ENCODE measurements around the gene PTPRD. TPM values are rescaled to one million over a fixed set of nuclear protein-coding genes. Genes with fewer than 3 reads are reported as not detected.
"Not testable (repeated sequence)": the region's sequence is repeated elsewhere in the genome, so short reads cannot be mapped to it uniquely, and the experiment has no call there.

PTPRD gene
- total RNA-seq, 1 experiment from 2014 or later: 4.5 TPM

DNA sequence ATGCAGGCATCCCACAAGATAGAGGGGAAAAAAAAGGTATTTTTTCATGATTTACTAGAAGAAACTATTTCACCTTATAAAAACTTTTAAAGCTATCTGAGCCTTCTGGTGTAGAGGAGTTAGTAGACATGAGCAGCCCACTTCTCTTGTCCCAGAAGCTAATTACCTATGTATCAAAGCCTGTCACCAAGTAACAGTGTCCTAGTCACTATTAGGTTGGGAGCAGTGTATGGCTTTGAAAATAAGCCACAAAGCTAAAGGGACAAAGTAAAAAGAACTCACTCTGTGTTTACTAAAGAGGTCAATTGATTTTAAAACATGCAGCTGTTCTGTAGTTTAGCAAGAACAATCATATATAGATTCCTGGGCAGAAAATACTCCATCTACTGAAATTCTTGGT lies 1286.1 kb downstream of the PTPRD start:
- no peak for DNase-seq (ENCODE audit: low read depth)

DNA sequence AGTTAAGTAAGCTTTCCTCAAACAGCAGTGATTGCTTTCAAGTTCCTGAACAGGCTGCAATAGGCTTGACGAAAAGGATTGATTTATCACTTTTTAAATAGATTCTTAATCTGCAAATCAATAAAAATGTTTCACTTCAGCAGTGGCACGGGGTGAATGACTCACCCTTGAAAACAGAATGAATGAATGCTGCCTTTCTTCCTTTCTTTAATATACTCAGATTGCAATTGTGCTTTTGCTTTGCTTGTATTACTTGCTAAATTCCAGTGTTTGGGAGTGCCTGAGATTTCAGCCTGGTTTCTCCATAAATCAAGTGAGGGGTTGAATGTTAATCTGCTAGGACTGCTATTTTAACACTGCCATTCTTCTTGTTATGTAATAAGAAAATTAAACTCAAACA lies 1293.8 kb downstream of the PTPRD start:
- no peak for DNase-seq (ENCODE audit: low read depth)

DNA sequence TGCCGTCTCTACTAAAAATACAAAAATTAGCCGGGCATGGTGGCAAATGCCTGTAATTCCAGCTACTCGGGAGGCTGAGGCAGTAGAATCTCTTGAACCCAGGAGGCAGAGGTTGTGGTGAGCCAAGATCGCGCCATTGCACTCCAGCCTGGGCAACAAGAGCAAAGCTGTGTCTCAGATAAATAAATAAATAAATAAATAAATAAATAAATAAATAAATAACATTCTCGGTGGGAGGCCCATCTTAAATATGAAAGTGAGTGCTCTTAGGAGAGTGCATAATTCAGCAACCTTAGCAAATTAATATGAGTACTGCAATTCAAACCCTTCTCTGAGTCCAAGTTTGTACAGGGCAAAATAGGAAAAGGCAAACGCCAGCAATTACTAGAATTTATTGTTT lies 1302.1 kb downstream of the PTPRD start:
- DNase-seq (ENCODE audit: low read depth): not testable (repeated sequence)

DNA sequence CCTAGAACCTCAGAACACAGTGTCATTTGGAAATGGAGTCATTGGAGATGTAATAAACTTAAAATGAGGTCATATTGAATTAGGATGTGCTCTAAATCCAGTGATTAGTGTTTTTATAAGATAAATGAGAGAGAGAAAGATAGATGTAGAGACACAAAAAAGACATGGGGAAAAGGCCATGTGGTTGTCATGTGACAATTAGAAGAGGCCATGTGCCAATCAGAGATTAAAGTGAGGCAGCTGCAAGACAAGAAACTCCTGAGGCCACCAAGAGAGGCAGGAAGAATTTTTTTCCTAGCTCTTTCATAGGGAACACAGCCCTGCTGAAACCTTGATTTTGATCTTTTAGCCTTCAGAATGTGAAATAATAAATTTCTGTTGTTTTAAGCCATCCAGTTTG lies 1307.2 kb downstream of the PTPRD start:
- no peak for DNase-seq (ENCODE audit: low read depth)

DNA sequence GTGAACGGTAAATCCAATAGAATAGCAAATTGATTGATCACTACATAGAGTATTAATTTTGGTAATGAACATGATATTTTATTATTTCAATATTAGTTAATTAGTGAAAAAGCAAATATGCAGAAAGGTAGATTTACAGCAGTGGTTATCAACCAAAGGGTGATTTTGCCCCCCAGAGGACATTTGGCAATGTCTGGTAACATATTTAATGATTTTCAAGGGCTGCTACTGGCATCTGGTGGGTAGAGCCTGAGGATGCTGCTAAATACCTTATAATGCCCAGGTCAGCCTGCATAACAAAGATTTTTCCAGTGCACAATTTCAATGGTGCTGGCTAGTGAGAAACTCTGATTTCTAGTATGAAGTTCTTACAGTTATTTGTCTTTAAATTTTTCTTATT lies 1313.7 kb downstream of the PTPRD start:
- DNase-seq (ENCODE audit: low read depth): no peak

DNA sequence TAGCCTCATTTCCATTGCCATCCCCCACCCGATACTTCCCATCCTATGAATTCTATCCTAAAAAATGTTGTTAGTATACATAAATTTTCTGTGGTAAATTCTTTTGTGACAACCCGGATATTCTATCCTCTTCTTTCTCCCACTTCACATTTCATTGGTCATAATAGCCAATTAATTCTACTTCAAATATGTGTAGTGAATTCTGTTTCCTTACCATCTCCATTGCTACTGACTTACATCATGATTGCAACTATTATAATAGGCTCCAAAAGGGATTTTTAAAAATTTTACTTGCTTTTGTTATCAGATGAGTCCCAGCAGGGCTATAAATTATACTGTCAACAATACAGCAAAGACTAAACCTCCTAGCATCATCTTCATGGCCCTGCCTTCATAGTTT lies 1326.8 kb downstream of the PTPRD start:
- no peak for DNase-seq (ENCODE audit: low read depth)

DNA sequence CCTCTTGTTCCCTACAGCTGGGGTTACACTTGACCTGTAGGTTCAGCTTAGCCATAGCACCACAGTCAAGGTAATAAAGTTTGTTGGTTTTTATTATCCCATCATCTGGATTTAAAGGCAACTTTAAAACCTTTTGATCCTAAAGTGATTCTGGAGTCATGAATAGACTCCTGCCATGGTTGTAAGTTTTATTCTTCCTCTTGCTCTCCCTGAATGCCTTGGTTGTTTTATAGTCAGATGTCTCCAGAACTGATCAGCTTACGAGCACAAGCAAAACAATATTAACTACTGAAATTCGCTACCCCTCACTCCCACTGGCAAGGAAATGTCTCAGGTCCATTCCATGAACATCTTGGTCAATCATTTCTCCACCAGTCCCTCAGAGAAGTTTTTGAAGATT lies 1328.6 kb downstream of the PTPRD start:
- DNase-seq (ENCODE audit: low read depth): no peak

DNA sequence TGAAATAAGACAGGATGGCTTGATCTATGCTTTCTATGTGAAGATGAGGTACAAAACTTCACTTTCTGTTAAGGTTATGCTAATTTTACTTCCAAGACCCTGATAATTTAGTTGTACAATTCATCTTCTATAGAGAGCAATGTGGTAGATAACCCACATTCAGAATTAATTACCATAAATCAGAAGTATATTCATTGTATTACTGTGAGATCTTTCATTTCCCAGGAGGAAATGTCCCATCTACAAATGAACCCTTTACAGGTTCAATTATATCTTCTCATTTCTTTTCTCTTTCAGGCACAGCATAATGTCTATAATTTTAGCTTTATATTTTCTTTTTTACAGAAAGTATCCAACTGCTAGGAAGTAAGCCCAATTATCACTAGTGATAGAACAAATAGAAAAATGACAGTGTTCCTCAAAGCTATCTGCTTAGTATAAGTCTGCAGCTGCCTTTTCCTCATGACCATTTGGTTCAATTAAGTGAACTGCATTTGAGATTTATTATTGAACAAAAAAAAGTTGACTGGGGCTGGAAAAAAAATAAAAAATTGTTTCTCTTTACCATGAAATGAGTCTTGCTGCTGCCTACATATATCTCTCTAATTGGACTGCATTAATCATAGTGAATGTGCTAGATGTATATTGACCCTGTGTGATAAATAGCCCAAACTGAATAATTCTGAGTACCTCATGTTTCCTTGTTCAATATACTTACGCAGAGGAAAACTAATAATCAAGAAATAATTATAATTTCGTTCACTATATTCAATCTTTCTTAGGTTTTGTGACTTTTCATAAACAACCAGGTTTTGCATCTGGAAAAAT lies 1329.4 kb downstream of the PTPRD start:
- DNase-seq (ENCODE audit: low read depth): no peak

DNA sequence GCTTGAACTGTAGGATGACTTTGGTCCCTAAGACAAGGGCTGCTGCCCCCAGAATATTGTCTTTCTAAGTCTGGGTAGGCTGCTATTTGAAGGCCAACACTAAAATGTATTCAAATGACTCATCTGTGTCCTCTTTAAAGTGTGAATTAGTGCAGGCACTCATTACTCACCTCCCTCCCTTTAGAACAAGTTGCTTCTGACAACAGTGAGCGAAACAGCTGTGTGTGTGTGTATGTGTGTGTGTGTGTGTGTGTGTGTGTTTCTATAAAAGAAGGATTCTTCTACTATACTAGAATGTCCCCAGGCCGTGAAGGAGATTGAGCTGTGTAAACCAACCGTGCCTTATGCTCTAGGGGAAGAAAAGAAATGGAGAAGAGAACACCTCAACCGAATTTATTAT lies 1337.2 kb downstream of the PTPRD start:
- DNase-seq (ENCODE audit: low read depth): no peak

DNA sequence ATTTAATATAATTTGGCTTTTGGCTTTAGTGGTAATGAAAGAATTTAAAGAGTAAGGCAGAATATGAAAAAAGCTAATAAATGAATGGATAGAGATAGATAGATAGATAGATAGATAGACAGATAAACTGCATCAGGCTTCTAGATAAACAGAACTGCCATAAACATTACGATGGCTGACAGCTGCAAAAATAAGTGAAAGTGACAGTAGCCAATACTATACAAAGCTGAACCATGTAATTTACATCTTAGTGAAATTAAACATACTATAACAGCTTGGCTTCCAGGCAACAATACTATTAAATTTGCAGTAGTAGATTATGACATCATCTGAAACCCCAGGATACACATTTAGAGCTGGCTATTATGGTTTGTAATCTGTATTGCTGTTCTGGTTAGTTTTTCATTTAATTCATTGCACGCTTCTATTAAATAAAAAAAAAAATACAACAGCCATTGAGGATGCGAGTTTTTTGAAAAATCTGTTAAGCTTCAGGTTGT lies 1354.8 kb downstream of the PTPRD start:
- no peak for DNase-seq (ENCODE audit: low read depth)

DNA sequence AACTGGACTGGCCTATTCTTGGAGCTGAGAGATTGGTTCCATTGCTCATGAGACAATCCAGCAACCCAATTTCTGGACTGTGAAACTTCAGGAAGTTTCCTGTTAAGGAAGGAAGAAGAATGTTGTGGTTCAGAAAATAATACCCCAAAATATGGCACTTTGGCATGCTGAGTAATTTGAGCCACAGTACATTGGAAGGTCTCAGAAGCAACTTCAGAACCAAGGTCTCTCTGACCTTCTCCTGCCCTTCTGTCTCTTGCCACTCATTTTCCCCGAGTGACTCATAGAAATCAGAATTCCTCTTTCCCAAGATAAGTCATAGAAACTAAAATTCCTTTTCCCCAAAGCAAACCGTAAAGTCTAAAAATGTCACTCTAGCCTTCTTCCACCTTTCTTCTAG lies 1366.1 kb downstream of the PTPRD start:
- no peak for DNase-seq (ENCODE audit: low read depth)

DNA sequence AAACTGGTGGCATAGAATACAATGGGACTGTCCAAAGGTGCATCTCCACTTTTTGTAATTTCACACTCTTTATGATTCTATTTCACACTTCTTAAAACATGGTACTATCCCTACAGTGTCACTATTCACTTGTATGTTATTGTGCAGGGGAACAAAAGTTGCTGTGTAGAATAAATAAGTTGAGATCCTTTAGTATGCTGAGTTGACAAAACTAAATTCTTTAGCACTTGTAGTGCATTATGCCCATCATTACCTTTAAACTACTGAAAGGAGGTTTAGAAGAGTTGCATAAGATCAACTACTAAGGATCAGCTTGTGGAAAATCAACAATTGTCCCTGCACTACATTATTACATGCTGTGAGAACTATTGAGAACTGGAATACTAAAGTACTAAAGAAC lies 1380.9 kb downstream of the PTPRD start:
- no peak for DNase-seq (ENCODE audit: low read depth)

DNA sequence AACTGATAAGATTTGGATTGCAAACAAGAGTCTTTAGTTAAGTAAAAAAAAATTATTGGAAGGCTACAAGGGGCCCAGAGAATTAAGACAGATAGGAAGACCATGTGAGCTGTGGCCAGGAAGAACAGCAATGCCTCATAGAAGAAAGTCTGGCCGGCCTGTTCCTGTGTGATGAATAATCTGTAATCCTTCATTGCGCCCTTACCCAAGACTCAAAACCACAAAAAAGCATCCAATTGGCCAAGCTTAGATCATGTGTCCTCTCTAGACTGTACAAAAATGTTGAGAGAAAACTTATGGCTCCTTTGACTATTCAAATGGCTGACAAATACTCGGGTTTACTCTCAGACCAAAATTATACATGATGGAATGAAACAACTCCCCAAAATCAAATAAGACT lies 1383.5 kb downstream of the PTPRD start:
- no peak for DNase-seq (ENCODE audit: low read depth)

DNA sequence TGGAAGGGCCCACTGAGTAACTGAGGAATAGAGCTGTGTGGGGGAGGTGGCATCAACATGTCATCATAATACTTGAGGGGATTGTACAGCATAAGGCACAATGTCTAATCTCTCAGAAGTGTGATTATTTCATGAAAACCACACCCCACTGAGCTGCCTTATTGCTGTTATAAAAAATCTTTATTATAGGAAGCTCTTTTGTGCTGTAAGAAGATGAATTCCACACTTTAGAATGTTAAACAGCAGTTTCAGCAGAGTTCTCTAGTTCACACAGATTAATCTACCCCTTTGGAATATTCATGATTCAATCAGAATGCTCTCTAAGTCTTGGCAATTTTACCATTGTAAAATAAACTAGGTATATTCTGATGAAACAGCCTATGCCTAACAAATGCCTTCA lies 1389.6 kb downstream of the PTPRD start:
- no peak for DNase-seq (ENCODE audit: low read depth)

DNA sequence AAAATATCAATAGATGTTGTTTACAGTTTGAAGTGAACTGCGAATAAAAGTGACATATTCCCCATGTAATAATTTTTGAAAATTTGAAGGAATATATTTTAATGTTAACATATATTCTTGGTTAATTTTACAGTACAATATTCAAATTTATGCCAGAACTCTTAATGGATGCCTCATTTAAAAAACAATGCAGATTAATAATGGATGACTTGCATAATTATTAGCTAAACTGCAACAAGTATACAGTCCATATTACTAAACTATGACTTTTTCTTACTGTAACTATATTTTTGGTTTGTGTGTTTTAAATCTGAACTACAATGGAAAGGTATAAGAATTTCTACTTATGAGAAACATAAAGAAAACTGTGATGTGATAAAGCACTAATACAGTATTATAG lies 1390.1 kb downstream of the PTPRD start:
- no peak for DNase-seq (ENCODE audit: low read depth)

DNA sequence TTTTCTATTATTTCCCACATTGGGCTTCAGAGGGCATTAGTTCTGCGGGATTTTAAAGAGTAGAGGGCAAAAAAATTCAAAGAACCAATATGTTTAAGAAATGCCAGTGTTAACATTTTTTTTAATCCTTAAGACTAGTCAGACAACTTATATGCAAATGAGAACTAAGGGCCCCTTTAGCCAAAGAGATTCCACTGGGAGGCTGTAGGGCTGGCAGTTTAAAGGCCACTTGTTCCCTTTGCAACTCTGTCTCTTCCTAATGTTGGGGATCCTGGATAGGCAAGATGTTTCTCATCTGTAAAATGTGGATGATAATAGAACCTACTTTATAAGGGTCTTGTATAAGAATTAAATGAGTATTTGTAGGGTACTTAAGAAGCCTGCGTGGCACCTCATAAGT lies 1395.9 kb downstream of the PTPRD start:
- DNase-seq (ENCODE audit: low read depth): no peak

DNA sequence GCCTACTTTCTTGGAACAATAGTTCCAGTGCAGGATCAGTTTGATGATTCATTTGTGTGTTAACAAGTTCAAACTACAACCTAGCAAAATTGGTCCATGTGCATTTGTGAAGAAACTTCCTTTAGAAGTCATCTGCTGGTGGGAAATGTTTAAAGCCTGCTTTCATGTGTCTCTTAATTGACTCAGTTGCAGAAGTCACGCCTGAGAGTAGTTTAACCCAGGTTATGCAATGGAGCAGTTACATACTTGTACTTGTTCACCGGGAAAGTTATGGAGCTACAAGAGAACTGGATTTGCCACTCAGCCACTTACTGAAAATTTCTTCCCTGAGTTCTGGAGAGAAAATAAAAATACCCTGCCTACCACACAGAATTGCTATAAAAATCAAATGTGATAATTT lies 1397.8 kb downstream of the PTPRD start:
- no peak for DNase-seq (ENCODE audit: low read depth)

DNA sequence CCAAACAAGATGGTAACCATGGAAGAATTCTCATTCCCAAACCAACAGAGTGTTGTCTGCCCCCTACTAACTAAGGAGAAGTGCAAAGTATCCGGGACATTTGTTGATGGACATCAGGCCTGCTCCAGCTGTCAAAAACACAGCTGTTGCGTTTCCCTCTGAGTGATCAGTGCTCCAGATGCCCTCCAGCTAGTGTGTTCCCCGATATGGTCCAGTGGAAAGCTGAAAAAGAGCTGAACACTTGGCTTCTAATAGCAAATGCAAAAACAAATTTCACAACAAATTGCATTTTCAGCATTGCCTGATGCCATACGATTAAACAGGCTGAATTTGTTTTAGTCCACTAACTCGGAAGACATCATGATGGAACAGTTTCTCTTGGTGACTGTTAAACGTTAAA lies 1398.7 kb downstream of the PTPRD start:
- no peak for DNase-seq (ENCODE audit: low read depth)

DNA sequence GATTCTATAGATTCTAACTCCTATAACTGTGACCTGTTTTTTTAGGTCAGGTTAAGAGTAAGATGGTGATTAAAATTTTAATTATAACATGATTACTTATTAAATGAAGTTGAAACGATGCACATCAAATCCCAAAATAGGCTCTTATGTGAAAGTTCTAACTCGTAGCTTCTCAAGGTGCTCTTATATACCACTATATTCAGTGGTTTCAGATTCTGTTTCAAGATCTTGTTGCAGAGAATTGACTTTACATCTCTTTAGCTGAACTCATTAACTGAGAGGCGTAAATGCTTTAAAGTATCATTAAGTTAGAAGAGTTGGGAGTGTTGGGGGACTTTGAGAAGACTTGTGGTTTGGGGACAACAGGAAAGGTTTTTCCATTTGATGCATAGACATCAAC lies 1399.8 kb downstream of the PTPRD start:
- DNase-seq (ENCODE audit: low read depth): no peak

DNA sequence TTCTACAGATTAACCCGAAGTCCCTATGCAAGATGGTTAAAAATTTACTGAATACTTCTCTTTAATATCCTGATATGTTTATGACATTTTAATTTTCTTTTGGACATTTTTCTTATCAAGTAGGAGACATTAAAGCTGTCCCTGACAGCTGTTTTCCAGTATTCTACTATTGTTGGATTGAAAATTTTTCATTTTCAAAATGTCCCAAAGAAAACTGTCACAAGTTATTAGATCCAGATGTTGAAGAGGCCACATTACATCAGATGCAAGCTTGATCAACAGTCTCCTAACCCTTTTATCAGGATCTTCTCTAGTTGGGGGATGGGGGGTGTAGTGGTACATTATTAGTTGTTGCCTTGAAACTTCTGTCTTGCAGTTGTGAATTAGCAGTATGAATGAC lies 1410.5 kb downstream of the PTPRD start:
- no peak for DNase-seq (ENCODE audit: low read depth)

DNA sequence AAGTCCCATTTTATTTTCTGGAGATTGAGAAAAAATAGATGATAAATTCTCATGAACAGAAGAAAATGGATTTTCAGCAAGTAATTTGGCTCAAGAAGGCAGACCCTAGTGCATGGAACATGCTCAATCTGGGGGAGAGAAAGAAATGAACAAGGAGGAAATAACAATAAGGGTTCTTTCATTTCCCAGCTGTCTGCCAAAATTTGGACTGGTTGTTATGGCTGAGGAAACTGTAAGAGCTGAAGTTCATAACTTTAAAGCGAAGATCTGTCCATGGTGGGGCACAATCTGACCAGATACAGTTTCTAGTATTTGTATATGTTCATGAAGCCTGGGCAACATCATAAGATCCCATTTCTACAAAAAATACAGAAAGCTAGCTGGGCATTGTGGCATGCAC lies 1426.7 kb downstream of the PTPRD start:
- no peak for DNase-seq (ENCODE audit: low read depth)

DNA sequence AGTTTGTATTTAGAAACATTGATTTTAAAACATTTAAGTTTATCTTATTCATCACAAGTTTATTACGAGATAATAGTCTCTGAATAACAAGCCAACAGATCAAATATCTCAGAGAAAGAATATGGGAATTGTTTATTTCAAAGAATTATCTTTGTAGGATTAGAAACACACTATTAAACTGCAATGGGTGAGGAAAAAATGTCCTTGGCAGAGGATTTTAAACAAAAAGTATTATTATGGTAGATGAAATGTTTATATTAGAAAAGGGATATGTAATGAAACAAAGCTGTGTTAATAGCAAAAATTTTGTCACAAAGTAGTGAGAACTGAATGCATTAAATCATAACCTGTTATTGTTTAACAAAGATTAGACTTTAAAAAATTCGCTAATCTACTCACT lies 1430.4 kb downstream of the PTPRD start:
- no peak for DNase-seq (ENCODE audit: low read depth)

DNA sequence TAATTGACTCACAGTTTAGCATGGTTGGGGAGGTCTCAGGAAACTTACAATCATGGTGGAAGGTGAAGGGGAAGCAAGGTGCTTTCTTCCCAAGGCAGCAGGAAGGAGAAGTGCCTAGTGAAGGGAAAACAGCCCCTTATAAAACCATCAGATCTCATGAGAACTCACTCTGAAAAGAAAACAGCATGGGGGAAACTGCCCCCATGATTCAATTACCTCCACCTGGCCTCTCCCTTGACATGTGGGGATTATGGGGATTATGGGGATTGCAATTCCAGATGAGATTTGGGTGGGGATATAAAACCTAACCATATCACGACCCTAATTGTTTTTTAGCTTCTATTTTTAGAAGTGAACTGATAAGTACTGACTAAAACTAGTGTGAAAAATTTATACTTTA lies 1435.7 kb downstream of the PTPRD start:
- no peak for DNase-seq (ENCODE audit: low read depth)

DNA sequence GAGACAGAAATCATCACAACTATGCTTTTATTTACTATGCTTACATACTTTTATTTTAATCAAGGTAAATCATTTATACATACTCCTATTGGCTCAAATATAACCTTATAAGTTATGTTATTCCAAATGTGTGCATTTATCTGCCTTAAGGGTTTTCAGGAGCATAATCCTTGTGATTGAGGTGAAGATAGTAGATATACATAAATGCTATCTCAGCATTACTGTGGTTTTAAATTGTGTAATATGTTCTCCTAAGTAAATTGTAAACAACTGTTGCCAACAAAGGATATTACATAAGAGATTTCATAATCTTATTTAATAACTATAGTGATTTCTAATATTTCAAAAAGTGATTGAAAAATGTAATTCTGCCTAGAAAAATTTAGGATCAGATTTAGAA lies 1438.4 kb downstream of the PTPRD start:
- no peak for DNase-seq (ENCODE audit: low read depth)
